ENCODE measurements around the gene ROR1. TPM values are rescaled to one million over a fixed set of nuclear protein-coding genes. Genes with fewer than 3 reads are reported as not detected.

The ROR1 gene
- polyA plus RNA-seq, 3 donors from 2014 or later: 1.1 to 3.3 (median 1.2) TPM

GRCh38 chr1:63746129-63746864 is 27.5 kb upstream of the ROR1 start:
- H3K4me3 Mint-ChIP-seq: no peak overlapping the region
- H3K4me1 Mint-ChIP-seq: peaks cover 32 to 44% of the 10 kb centered on the region in 2 donors
- no peaks in the 10 kb centered on the region for H3K27me3 Mint-ChIP-seq (ENCODE audit: low read depth in 3 of 3)
- peaks cover 0 to under 1% (median 0%) of the 10 kb centered on the region in 3 donors for H3K36me3 Mint-ChIP-seq
- H3K9me3 Mint-ChIP-seq: peaks cover 0 to 10% (median 0%) of the 10 kb centered on the region in 6 donors
- no peak for DNase-seq
- peak overlapping the region in 1 of 6 donors; percentile 18 for H3K27ac Mint-ChIP-seq

- H3K36me3 Mint-ChIP-seq: peaks cover 0 to 3% (median 0%) of the 10 kb centered on the region in 3 donors
- H3K9me3 Mint-ChIP-seq: peaks cover 0 to 8% (median 0%) of the 10 kb centered on the region in 6 donors
- peak overlapping the region in 1 of 6 donors; percentile 43 for H3K27ac Mint-ChIP-seq
- no peak for DNase-seq
- peaks cover 24 to 33% of the 10 kb centered on the region in 2 donors for H3K4me1 Mint-ChIP-seq
- H3K4me3 Mint-ChIP-seq: no peak overlapping the region
- H3K27me3 Mint-ChIP-seq (ENCODE audit: low read depth in 3 of 3): no peaks in the 10 kb centered on the region
Measured at GRCh38 chr1:63747445-63747844, 26.4 kb upstream of the ROR1 start.

- peaks cover 0 to 3% (median 0%) of the 10 kb centered on the region in 3 donors for H3K36me3 Mint-ChIP-seq
- no peak overlapping the region for H3K27ac Mint-ChIP-seq
- no peak overlapping the region for H3K4me3 Mint-ChIP-seq
- peaks cover 0 to 4% (median 0%) of the 10 kb centered on the region in 3 donors for H3K27me3 Mint-ChIP-seq (ENCODE audit: low read depth in 3 of 3)
- peaks cover 18 to 26% of the 10 kb centered on the region in 2 donors for H3K4me1 Mint-ChIP-seq
- no peak for DNase-seq
- H3K9me3 Mint-ChIP-seq: peaks cover 0 to 5% (median 0%) of the 10 kb centered on the region in 6 donors
Measured at GRCh38 chr1:63748046-63748580, 25.7 kb upstream of the ROR1 start.

GRCh38 chr1:63748641-63749040 is 25.2 kb upstream of the ROR1 start:
- H3K27ac Mint-ChIP-seq: no peak overlapping the region

GRCh38 chr1:63750721-63751120 is 23.1 kb upstream of the ROR1 start:
- H3K4me3 Mint-ChIP-seq: no peak overlapping the region
- no peaks in the 10 kb centered on the region for H3K9me3 Mint-ChIP-seq
- H3K27me3 Mint-ChIP-seq (ENCODE audit: low read depth in 3 of 3): peaks cover 0 to 4% (median 0%) of the 10 kb centered on the region in 3 donors
- H3K27ac Mint-ChIP-seq: no peak overlapping the region
- DNase-seq: no peak
- H3K36me3 Mint-ChIP-seq: peaks cover 0 to 3% (median 0%) of the 10 kb centered on the region in 3 donors
- peaks cover 4 to 8% of the 10 kb centered on the region in 2 donors for H3K4me1 Mint-ChIP-seq

More at GRCh38 chr1:63748641-63749040, 25.2 kb upstream of the ROR1 start:
- H3K27me3 Mint-ChIP-seq (ENCODE audit: low read depth in 3 of 3): peaks cover 0 to 4% (median 0%) of the 10 kb centered on the region in 3 donors
- H3K36me3 Mint-ChIP-seq: peaks cover 0 to 3% (median 0%) of the 10 kb centered on the region in 3 donors
- H3K4me1 Mint-ChIP-seq: peaks cover 15 to 22% of the 10 kb centered on the region in 2 donors
- peaks cover 0 to 5% (median 0%) of the 10 kb centered on the region in 6 donors for H3K9me3 Mint-ChIP-seq
- DNase-seq: no peak
- H3K4me3 Mint-ChIP-seq: no peak overlapping the region

GRCh38 chr1:63752176-63752575 is 21.6 kb upstream of the ROR1 start:
- no peak overlapping the region for H3K27ac Mint-ChIP-seq
- H3K9me3 Mint-ChIP-seq: no peaks in the 10 kb centered on the region
- peaks cover 0 to 4% (median 2%) of the 10 kb centered on the region in 3 donors for H3K27me3 Mint-ChIP-seq (ENCODE audit: low read depth in 3 of 3)
- no peak overlapping the region for H3K4me3 Mint-ChIP-seq
- H3K4me1 Mint-ChIP-seq: no peaks in the 10 kb centered on the region
- no peak for DNase-seq
- peaks cover 0 to 3% (median 0%) of the 10 kb centered on the region in 3 donors for H3K36me3 Mint-ChIP-seq

- Mint-ChIP-seq H3K36me3 (peaks cover 0 to 3% (median 0%) of the 10 kb centered on the region in 3 donors), H3K27ac (no peak overlapping the region), H3K4me1 (no peaks in the 10 kb centered on the region), H3K27me3 (ENCODE audit: low read depth in 3 of 3) (peaks cover 0 to 5% (median 4%) of the 10 kb centered on the region in 3 donors), H3K9me3 (no peaks in the 10 kb centered on the region), H3K4me3 (no peak overlapping the region)
- DNase-seq: no peak
Measured at GRCh38 chr1:63753591-63753990, 20.2 kb upstream of the ROR1 start.

GRCh38 chr1:63756839-63757238 is 17.0 kb upstream of the ROR1 start:
- H3K9me3 Mint-ChIP-seq: no peaks in the 10 kb centered on the region
- peaks cover 0 to 5% (median 5%) of the 10 kb centered on the region in 3 donors for H3K27me3 Mint-ChIP-seq (ENCODE audit: low read depth in 3 of 3)
- no peak for DNase-seq
- peaks cover 0 to 3% (median 0%) of the 10 kb centered on the region in 3 donors for H3K36me3 Mint-ChIP-seq
- no peak overlapping the region for H3K27ac Mint-ChIP-seq
- H3K4me1 Mint-ChIP-seq: no peaks in the 10 kb centered on the region
- H3K4me3 Mint-ChIP-seq: no peak overlapping the region

GRCh38 chr1:63757334-63757733 is 16.5 kb upstream of the ROR1 start:
- Mint-ChIP-seq H3K27ac (no peak overlapping the region), H3K27me3 (ENCODE audit: low read depth in 3 of 3) (peaks cover 0 to 5% (median 5%) of the 10 kb centered on the region in 3 donors), H3K4me1 (no peaks in the 10 kb centered on the region), H3K36me3 (no peaks in the 10 kb centered on the region), H3K9me3 (no peaks in the 10 kb centered on the region), H3K4me3 (no peak overlapping the region)
- no peak for DNase-seq

- no peak overlapping the region for H3K27ac Mint-ChIP-seq
- H3K4me3 Mint-ChIP-seq: no peak overlapping the region
- H3K36me3 Mint-ChIP-seq: no peaks in the 10 kb centered on the region
- no peaks in the 10 kb centered on the region for H3K9me3 Mint-ChIP-seq
- DNase-seq: no peak
- peaks cover 0 to 5% (median 2%) of the 10 kb centered on the region in 3 donors for H3K27me3 Mint-ChIP-seq (ENCODE audit: low read depth in 3 of 3)
- no peaks in the 10 kb centered on the region for H3K4me1 Mint-ChIP-seq
Measured at GRCh38 chr1:63758791-63759190, 15.0 kb upstream of the ROR1 start.

- Mint-ChIP-seq H3K27me3 (ENCODE audit: low read depth in 3 of 3) (peaks cover 0 to 5% (median 2%) of the 10 kb centered on the region in 3 donors), H3K4me1 (no peaks in the 10 kb centered on the region), H3K4me3 (no peak overlapping the region), H3K36me3 (no peaks in the 10 kb centered on the region), H3K9me3 (no peaks in the 10 kb centered on the region), H3K27ac (no peak overlapping the region)
- no peak for DNase-seq
Measured at GRCh38 chr1:63759778-63760177, 14.0 kb upstream of the ROR1 start.

- DNase-seq: no peak
- peaks cover 0 to 6% (median 4%) of the 10 kb centered on the region in 3 donors for H3K36me3 Mint-ChIP-seq
- H3K27ac Mint-ChIP-seq: no peak overlapping the region
- peaks cover 12 to 19% of the 10 kb centered on the region in 2 donors for H3K4me1 Mint-ChIP-seq
- peaks cover 9 to 22% (median 16%) of the 10 kb centered on the region in 3 donors for H3K27me3 Mint-ChIP-seq (ENCODE audit: low read depth in 3 of 3)
- H3K4me3 Mint-ChIP-seq: no peak overlapping the region
- H3K9me3 Mint-ChIP-seq: peaks cover 0 to 1% (median 0%) of the 10 kb centered on the region in 6 donors
Measured at GRCh38 chr1:63770381-63770780, 3.4 kb upstream of the ROR1 start.

- H3K36me3 Mint-ChIP-seq: peaks cover 0 to 6% (median 4%) of the 10 kb centered on the region in 3 donors
- H3K9me3 Mint-ChIP-seq: peaks cover 0 to 1% (median 0%) of the 10 kb centered on the region in 6 donors
- no peak overlapping the region for H3K27ac Mint-ChIP-seq
- peak overlapping the region in 1 of 5 donors; percentile 30 for H3K4me3 Mint-ChIP-seq
- peaks cover 9 to 34% (median 24%) of the 10 kb centered on the region in 3 donors for H3K27me3 Mint-ChIP-seq (ENCODE audit: low read depth in 3 of 3)
- peaks cover 15 to 22% of the 10 kb centered on the region in 2 donors for H3K4me1 Mint-ChIP-seq
- no peak for DNase-seq
Measured at GRCh38 chr1:63772201-63772600, 1.6 kb upstream of the ROR1 start.

GRCh38 chr1:63772876-63773275 is 941 bp upstream of the ROR1 start:
- peaks cover 0 to 1% (median 0%) of the 10 kb centered on the region in 6 donors for H3K9me3 Mint-ChIP-seq
- peaks cover 0 to 6% (median 4%) of the 10 kb centered on the region in 3 donors for H3K36me3 Mint-ChIP-seq
- peaks cover 15 to 22% of the 10 kb centered on the region in 2 donors for H3K4me1 Mint-ChIP-seq
- DNase-seq: no peak
- H3K27ac Mint-ChIP-seq: no peak overlapping the region
- peaks cover 9 to 34% (median 25%) of the 10 kb centered on the region in 3 donors for H3K27me3 Mint-ChIP-seq (ENCODE audit: low read depth in 3 of 3)
- H3K4me3 Mint-ChIP-seq: peak overlapping the region; percentile 27 to 80 (median 50)
